ENCODE results near the gene SMIM21. TPM values are rescaled to one million over a fixed set of nuclear protein-coding genes. Genes with fewer than 3 reads are reported as not detected.

SMIM21 gene
- total and polyA plus RNA-seq, 2 of the 8 experiments (the other 6 are each of a cell fraction or from before 2014, with no cell fraction given): not detected

DNA sequence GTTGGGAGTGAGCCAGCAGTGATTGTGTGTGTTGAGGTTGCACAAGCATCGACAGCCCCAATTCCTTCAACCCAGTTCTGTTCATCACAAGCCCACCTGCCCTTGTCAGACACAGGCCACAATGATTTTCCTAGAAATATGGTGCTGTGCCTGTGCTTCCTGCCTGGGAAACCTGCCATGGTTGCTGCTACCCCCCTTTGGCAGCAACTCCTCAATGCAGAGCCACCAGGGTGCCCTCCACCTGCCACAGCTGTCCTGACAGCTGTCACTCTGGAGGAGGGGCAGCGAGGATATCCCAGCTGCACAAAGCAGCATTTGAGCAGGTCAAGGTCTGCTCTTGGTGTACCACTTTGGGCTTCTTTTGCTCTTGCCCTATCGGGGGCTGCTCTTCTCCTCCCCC is 27.1 kb downstream of the SMIM21 start:
- Histone ChIP-seq H3K4me3 (ENCODE audit: extremely low read depth in 1 of 4, insufficient read depth in 2 of 4, low read depth in 3 of 4, low read length in 4 of 4) (no peak overlapping the region), H2AFZ (ENCODE audit: low read length) (no peak overlapping the region), H3K79me1 (ENCODE audit: low read depth, low read length) (no peaks in the 10 kb centered on the region), H3K4ac (replicated peaks; ENCODE audit: insufficient read length, low read depth, low read length) (no peak overlapping the region), H3K56ac (replicated peaks; ENCODE audit: insufficient read length, low read depth, low read length) (no peak overlapping the region), H3K27me3 (replicated peaks in 1 of 4; ENCODE audit: control insufficient read depth in 3 of 4, extremely low read depth in 1 of 4, insufficient read depth in 3 of 4, low read length in 3 of 4) (no peaks in the 10 kb centered on the region), H4K5ac (ENCODE audit: insufficient read length, low read depth, low read length) (no peak overlapping the region), H3K4me2 (ENCODE audit: insufficient read depth in 1 of 2, low read depth in 2 of 2, low read length in 2 of 2) (no peak overlapping the region), H3K4me1 (replicated peaks in 1 of 4; ENCODE audit: control insufficient read depth in 3 of 4, insufficient read depth in 4 of 4, low read length in 3 of 4) (no peaks in the 10 kb centered on the region), H2BK5ac (ENCODE audit: low read depth, low read length) (no peak overlapping the region), H3K27ac (ENCODE audit: low read depth, low read length) (no peak overlapping the region), H2AK5ac (ENCODE audit: low read depth, low read length) (no peak overlapping the region), H3K18ac (ENCODE audit: extremely low read depth, low read length) (no peak overlapping the region), H3K23me2 (ENCODE audit: low read depth, low read length) (no peaks in the 10 kb centered on the region; the same call in 1 of the 2 replicates), H3K79me2 (ENCODE audit: control insufficient read depth in 1 of 2, insufficient read depth in 2 of 2, low read length in 2 of 2) (no peaks in the 10 kb centered on the region), H4K20me1 (replicated peaks in 1 of 2; ENCODE audit: control insufficient read depth in 1 of 2, insufficient read depth in 2 of 2, low read length in 2 of 2) (no peaks in the 10 kb centered on the region), H3K14ac (ENCODE audit: insufficient read length) (no peak overlapping the region), H2BK120ac (replicated peaks; ENCODE audit: low read depth, low read length) (no peak overlapping the region), H2BK15ac (ENCODE audit: low read length) (no peak overlapping the region), H4K91ac (replicated peaks; ENCODE audit: insufficient read length, low read length) (no peak overlapping the region), H2BK20ac (ENCODE audit: low read length) (no peak overlapping the region), H2BK12ac (ENCODE audit: low read depth, low read length) (no peak overlapping the region), H3K36me3 (ENCODE audit: control insufficient read depth in 2 of 4, insufficient read depth in 4 of 4, low read length in 3 of 4) (no peaks in the 10 kb centered on the region), H3K9ac (replicated peaks in 1 of 4; ENCODE audit: extremely low read depth in 1 of 4, low read depth in 3 of 4, low read length in 3 of 4) (no peak overlapping the region), H3K9me3 (ENCODE audit: insufficient read depth in 2 of 2, low read depth in 1 of 2, low read length in 1 of 2) (no peaks in the 10 kb centered on the region), H3K23ac (ENCODE audit: insufficient read length) (no peak overlapping the region), H4K8ac (ENCODE audit: extremely low read depth, insufficient read depth, low read length) (no peak overlapping the region)
- DNase-seq (ENCODE audit: low read depth in 1 of 2, low spot score in 2 of 2) (no peak), FAIRE-seq (no peak)
- 78% methylated on average over 3 of the region's 3 CpGs; no CpG with 5 or more reads in 1 of the 2 experiments for WGBS, 2 experiments (ENCODE audit: extremely low coverage in 1 of 2, insufficient coverage in 1 of 2, insufficient read length in 1 of 2, insufficient replicate concordance in 2 of 2, low coverage in 1 of 2, low lambda C conversion rate in 2 of 2, missing lambda C conversion rate in 1 of 2)
- ChIA-PET CTCF (ENCODE audit: partially characterized antibody) (interaction anchor here (0.5 kb wide), 1 partner anchor 581 kb away, joined by 3 read pairs; no protein-coding TSS in a partner anchor), POLR2A (ENCODE audit: partially characterized antibody) (no interaction called here)
- no peak for TF ChIP-seq POU5F1 (IDR thresholded peaks at IDR 0.05; ENCODE audit: low read depth, low read length)
- TF ChIP-seq BCL11A (IDR thresholded peaks at IDR 0.05; ENCODE audit: low read depth in 2 of 2, low read length in 2 of 2): no peak
- no peak for TF ChIP-seq TBP (IDR thresholded peaks at IDR 0.05; ENCODE audit: low read depth, low read length)
- no peak for TF ChIP-seq HDAC2 (IDR thresholded peaks at IDR 0.05; ENCODE audit: borderline replicate concordance in 1 of 2, low read depth in 2 of 2, low read length in 2 of 2)
- TF ChIP-seq FOSL1 (IDR thresholded peaks at IDR 0.05; ENCODE audit: insufficient read depth, low read depth, low read length): no peak
- no peak for TF ChIP-seq RBBP5 (IDR thresholded peaks at IDR 0.05; ENCODE audit: borderline replicate concordance, low read depth, low read length)
- TF ChIP-seq, protein P1, sequence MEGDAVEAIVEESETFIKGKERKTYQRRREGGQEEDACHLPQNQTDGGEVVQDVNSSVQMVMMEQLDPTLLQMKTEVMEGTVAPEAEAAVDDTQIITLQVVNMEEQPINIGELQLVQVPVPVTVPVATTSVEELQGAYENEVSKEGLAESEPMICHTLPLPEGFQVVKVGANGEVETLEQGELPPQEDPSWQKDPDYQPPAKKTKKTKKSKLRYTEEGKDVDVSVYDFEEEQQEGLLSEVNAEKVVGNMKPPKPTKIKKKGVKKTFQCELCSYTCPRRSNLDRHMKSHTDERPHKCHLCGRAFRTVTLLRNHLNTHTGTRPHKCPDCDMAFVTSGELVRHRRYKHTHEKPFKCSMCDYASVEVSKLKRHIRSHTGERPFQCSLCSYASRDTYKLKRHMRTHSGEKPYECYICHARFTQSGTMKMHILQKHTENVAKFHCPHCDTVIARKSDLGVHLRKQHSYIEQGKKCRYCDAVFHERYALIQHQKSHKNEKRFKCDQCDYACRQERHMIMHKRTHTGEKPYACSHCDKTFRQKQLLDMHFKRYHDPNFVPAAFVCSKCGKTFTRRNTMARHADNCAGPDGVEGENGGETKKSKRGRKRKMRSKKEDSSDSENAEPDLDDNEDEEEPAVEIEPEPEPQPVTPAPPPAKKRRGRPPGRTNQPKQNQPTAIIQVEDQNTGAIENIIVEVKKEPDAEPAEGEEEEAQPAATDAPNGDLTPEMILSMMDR (IDR thresholded peaks at IDR 0.05; ENCODE audit: control extremely low read depth in 1 of 3, insufficient read depth in 1 of 3, low read depth in 1 of 3, low read length in 3 of 3): no peak
- no peak for TF ChIP-seq ZNF274 (IDR thresholded peaks at IDR 0.05; ENCODE audit: borderline replicate concordance, extremely low read depth, low read length)
- TF ChIP-seq BRCA1 (IDR thresholded peaks at IDR 0.05; ENCODE audit: low read depth, low read length): no peak
- no peak for TF ChIP-seq CHD2 (IDR thresholded peaks at IDR 0.05; ENCODE audit: low read length)
- TF ChIP-seq EP300 (IDR thresholded peaks at IDR 0.05; ENCODE audit: borderline replicate concordance in 1 of 2, low read depth in 2 of 2, low read length in 2 of 2): no peak
